ENCODE data around the gene CACNG8.

Gene CACNG8

DNA sequence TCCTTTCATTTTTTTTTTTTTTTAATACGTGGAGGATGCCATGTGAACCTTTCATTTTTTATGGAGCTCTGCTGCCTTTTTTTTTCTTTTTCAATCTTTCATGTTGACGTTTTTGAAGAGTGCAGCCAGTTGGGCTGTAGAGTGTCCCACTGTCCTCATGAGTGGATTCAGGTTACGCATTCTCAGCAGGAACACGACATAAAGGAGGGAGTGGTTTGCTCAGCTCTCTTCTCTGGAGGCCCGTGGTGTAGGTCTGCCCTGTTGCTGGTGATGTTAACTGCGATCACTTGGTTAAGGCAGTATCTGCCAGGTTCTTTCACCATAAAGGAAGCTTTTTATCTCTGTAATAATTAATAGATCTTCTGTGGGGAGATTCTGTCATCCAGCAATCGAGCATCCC lies 26.7 kb upstream of the CACNG8 start:
- H3K4me3 ChIP-seq (ENCODE audit: low read depth, low read length): no peak overlapping the region
- no peak overlapping the region for H3K9ac ChIP-seq
- no peak for TF ChIP-seq CTCF (IDR thresholded peaks at IDR 0.05)
- H3K4me2 ChIP-seq (ENCODE audit: low read length): no peak overlapping the region
- no peaks in the 10 kb centered on the region for H3K27me3 ChIP-seq (ENCODE audit: control insufficient read depth, insufficient read depth, low read length)
- H3K36me3 ChIP-seq (ENCODE audit: control insufficient read depth, insufficient read depth, low read length): no peaks in the 10 kb centered on the region
- H2AFZ ChIP-seq: no peak overlapping the region
- no peaks in the 10 kb centered on the region for H3K9me3 ChIP-seq (ENCODE audit: control insufficient read depth, low read length)
- H3K27ac ChIP-seq: no peak overlapping the region
- H3K4me1 ChIP-seq: no peaks in the 10 kb centered on the region
- H3K79me2 ChIP-seq: no peaks in the 10 kb centered on the region

- H2AFZ ChIP-seq: no peak overlapping the region
- no peaks in the 10 kb centered on the region for H3K36me3 ChIP-seq (ENCODE audit: control insufficient read depth, insufficient read depth, low read length)
- H3K4me3 ChIP-seq (ENCODE audit: low read depth, low read length): no peak overlapping the region
- no peak overlapping the region for H3K9ac ChIP-seq
- no peak overlapping the region for H3K27ac ChIP-seq
- no peaks in the 10 kb centered on the region for H3K9me3 ChIP-seq (ENCODE audit: control insufficient read depth, low read length)
- no peaks in the 10 kb centered on the region for H3K4me1 ChIP-seq
- H3K27me3 ChIP-seq (ENCODE audit: control insufficient read depth, insufficient read depth, low read length): peaks cover 11% of the 10 kb centered on the region
- no peaks in the 10 kb centered on the region for H3K79me2 ChIP-seq
- H3K4me2 ChIP-seq (ENCODE audit: low read length): no peak overlapping the region
- no peak for TF ChIP-seq CTCF (IDR thresholded peaks at IDR 0.05)
These were observed 20.5 kb upstream of the CACNG8 start for GRCh38 chr19:53942001-53942786.

DNA sequence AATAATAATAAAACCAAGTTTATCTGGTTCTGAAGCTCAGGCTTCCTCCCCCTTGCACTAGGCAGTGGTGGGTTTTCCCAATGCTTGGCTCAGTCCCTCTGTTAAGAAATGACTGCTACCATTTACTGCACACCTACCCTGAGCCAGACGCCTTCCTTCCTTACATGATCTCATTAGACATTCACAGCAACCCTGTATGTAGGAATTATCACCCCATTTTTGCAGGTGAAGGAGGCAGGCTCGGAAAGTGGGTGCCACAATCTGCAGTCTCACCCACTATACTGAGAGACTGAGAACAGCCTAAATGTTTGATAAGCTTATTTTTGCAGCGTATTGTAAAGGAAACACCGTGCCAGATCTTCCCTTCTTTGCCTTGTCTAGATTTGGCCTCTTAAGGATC lies 18.3 kb upstream of the CACNG8 start:
- Histone ChIP-seq H3K36me3 (ENCODE audit: control insufficient read depth, insufficient read depth, low read length) (no peaks in the 10 kb centered on the region), H2AFZ (no peak overlapping the region), H3K9me3 (ENCODE audit: control insufficient read depth, low read length) (no peaks in the 10 kb centered on the region), H3K4me3 (ENCODE audit: low read depth, low read length) (no peak overlapping the region), H3K27me3 (ENCODE audit: control insufficient read depth, insufficient read depth, low read length) (peaks cover 11% of the 10 kb centered on the region), H3K4me2 (ENCODE audit: low read length) (no peak overlapping the region), H3K9ac (no peak overlapping the region), H3K4me1 (no peaks in the 10 kb centered on the region), H3K27ac (no peak overlapping the region), H3K79me2 (no peaks in the 10 kb centered on the region)
- TF ChIP-seq CTCF (IDR thresholded peaks at IDR 0.05): no peak

- Histone ChIP-seq H3K27me3 (ENCODE audit: control insufficient read depth, insufficient read depth, low read length) (peaks cover 11% of the 10 kb centered on the region), H3K4me1 (no peaks in the 10 kb centered on the region), H2AFZ (no peak overlapping the region), H3K4me2 (ENCODE audit: low read length) (no peak overlapping the region), H3K4me3 (ENCODE audit: low read depth, low read length) (no peak overlapping the region), H3K9ac (no peak overlapping the region), H3K79me2 (no peaks in the 10 kb centered on the region), H3K36me3 (ENCODE audit: control insufficient read depth, insufficient read depth, low read length) (no peaks in the 10 kb centered on the region), H3K27ac (no peak overlapping the region), H3K9me3 (ENCODE audit: control insufficient read depth, low read length) (no peaks in the 10 kb centered on the region)
- TF ChIP-seq CTCF (IDR thresholded peaks at IDR 0.05): no peak
These were observed 17.8 kb upstream of the CACNG8 start for GRCh38 chr19:53944933-53945332.

GRCh38 chr19:53945441-53945840 lies 17.3 kb upstream of the CACNG8 start:
- H3K9me3 ChIP-seq (ENCODE audit: control insufficient read depth, low read length): no peaks in the 10 kb centered on the region
- no peak overlapping the region for H3K27ac ChIP-seq
- no peaks in the 10 kb centered on the region for H3K4me1 ChIP-seq
- TF ChIP-seq CTCF (IDR thresholded peaks at IDR 0.05): no peak
- no peak overlapping the region for H2AFZ ChIP-seq
- H3K4me2 ChIP-seq (ENCODE audit: low read length): no peak overlapping the region
- no peak overlapping the region for H3K9ac ChIP-seq
- no peaks in the 10 kb centered on the region for H3K79me2 ChIP-seq
- H3K27me3 ChIP-seq (ENCODE audit: control insufficient read depth, insufficient read depth, low read length): peaks cover 11% of the 10 kb centered on the region
- no peak overlapping the region for H3K4me3 ChIP-seq (ENCODE audit: low read depth, low read length)
- H3K36me3 ChIP-seq (ENCODE audit: control insufficient read depth, insufficient read depth, low read length): no peaks in the 10 kb centered on the region
